HepG2 (cell line): Measurements from ENCODE around the gene P2RX3. TPM values are rescaled to one million over a fixed set of nuclear protein-coding genes. Genes with fewer than 3 reads are reported as not detected.

Experiments used
- ESRRA ChIP-seq: sonication (generic); formaldehyde crosslinking; IDR thresholded peaks from 2 replicates; pipeline ENCODE4 v1.5.1; 2020; ENCODE audit warnings: mild to moderate bottlenecking, low read depth, missing genetic modification reagents
- HMG20A ChIP-seq: IDR thresholded peaks from 2 replicates; pipeline ENCODE4 v1.6.1; 2016; ENCODE audit warnings: borderline replicate concordance
- HMGXB4 ChIP-seq, 2 experiments: sonication (generic) in 1 of 2; formaldehyde crosslinking in 1 of 2; IDR thresholded peaks; 2 replicates each; pipeline versions ENCODE4 v1.4.0 to v1.6.1; 2018 to 2020; ENCODE audit warnings: missing genetic modification reagents in 2 of 2, borderline replicate concordance in 1 of 2, low read depth in 1 of 2, mild to moderate bottlenecking in 1 of 2, missing biosample characterization in 1 of 2
- IRX3 ChIP-seq: sonication (generic); formaldehyde crosslinking; IDR thresholded peaks from 2 replicates; pipeline ENCODE4 v1.8.1; 2023; ENCODE audit warnings: mild to moderate bottlenecking, low read depth, missing genetic modification reagents, borderline replicate concordance
- MED13 ChIP-seq: sonication (generic); formaldehyde crosslinking; IDR thresholded peaks from 2 replicates; pipeline ENCODE4 v1.5.0; 2020; ENCODE audit warnings: missing genetic modification reagents
- NR3C1 ChIP-seq: sonication (generic); formaldehyde crosslinking; IDR thresholded peaks from 2 replicates; pipeline ENCODE4 v1.4.0; 2020; ENCODE audit warnings: missing genetic modification reagents
- POLR2AphosphoS5 ChIP-seq: IDR thresholded peaks from 2 replicates; pipeline ENCODE4 v1.6.1; 2012; ENCODE audit warnings: low read depth, low read length
- SIX4 ChIP-seq: sonication (generic); formaldehyde crosslinking; IDR thresholded peaks from 2 replicates; pipeline ENCODE4 v1.4.0; 2020; ENCODE audit warnings: missing genetic modification reagents
- SNAI1 ChIP-seq: sonication (generic); formaldehyde crosslinking; IDR thresholded peaks from 2 replicates; pipeline ENCODE4 v1.5.0; 2020; ENCODE audit warnings: mild to moderate bottlenecking, missing genetic modification reagents, borderline replicate concordance
- TP53 ChIP-seq: sonication (generic); formaldehyde crosslinking; conservative IDR thresholded peaks from 2 replicates; pipeline ENCODE4 v1.4.0; 2020; ENCODE audit warnings: missing genetic modification reagents
- ZBTB34 ChIP-seq: sonication (generic); formaldehyde crosslinking; IDR thresholded peaks from 2 replicates; pipeline ENCODE4 v1.8.0; 2022; ENCODE audit warnings: mild to moderate bottlenecking, missing genetic modification reagents
- ZFP41 ChIP-seq: sonication (generic); formaldehyde crosslinking; IDR thresholded peaks from 2 replicates; pipeline ENCODE4 v1.4.0; 2020; ENCODE audit warnings: mild to moderate bottlenecking, missing genetic modification reagents, borderline replicate concordance
- ZNF124 ChIP-seq: sonication (generic); formaldehyde crosslinking; IDR thresholded peaks from 2 replicates; pipeline ENCODE4 v1.4.0; 2020; ENCODE audit warnings: missing genetic modification reagents
- ZNF180 ChIP-seq: sonication (generic); formaldehyde crosslinking; IDR thresholded peaks from 2 replicates; pipeline ENCODE4 v1.4.0; 2020; ENCODE audit warnings: low read depth, missing genetic modification reagents, borderline replicate concordance
- ZNF329 ChIP-seq: sonication (generic); formaldehyde crosslinking; IDR thresholded peaks from 2 replicates; pipeline ENCODE4 v1.9.0; 2021; ENCODE audit warnings: low read depth, mild to moderate bottlenecking, missing genetic modification reagents
- ZNF33B ChIP-seq: sonication (generic); formaldehyde crosslinking; IDR thresholded peaks from 2 replicates; pipeline ENCODE4 v1.5.1; 2020; ENCODE audit warnings: mild to moderate bottlenecking, missing genetic modification reagents
- ZNF432 ChIP-seq: sonication (generic); formaldehyde crosslinking; IDR thresholded peaks from 2 replicates; pipeline ENCODE4 v1.5.0; 2020; ENCODE audit warnings: missing genetic modification reagents, mild to moderate bottlenecking, borderline replicate concordance
- ZNF446 ChIP-seq: sonication (generic); formaldehyde crosslinking; IDR thresholded peaks from 2 replicates; pipeline ENCODE4 v1.5.0; 2020; ENCODE audit warnings: mild to moderate bottlenecking, missing genetic modification reagents
- ZNF451 ChIP-seq: sonication (generic); formaldehyde crosslinking; IDR thresholded peaks from 2 replicates; pipeline ENCODE4 v1.5.0; 2020; ENCODE audit warnings: mild to moderate bottlenecking, missing genetic modification reagents
- ZNF672 ChIP-seq: sonication (generic); formaldehyde crosslinking; IDR thresholded peaks from 2 replicates; pipeline ENCODE4 v1.8.1; 2022; ENCODE audit warnings: missing genetic modification reagents
- ZNF710 ChIP-seq: sonication (generic); formaldehyde crosslinking; IDR thresholded peaks from 2 replicates; pipeline ENCODE4 v1.5.0; 2020; ENCODE audit warnings: mild to moderate bottlenecking, missing genetic modification reagents, borderline replicate concordance
- ZSCAN29 ChIP-seq: sonication (generic); formaldehyde crosslinking; conservative IDR thresholded peaks from 2 replicates; pipeline ENCODE4 v1.4.0; 2020; ENCODE audit warnings: mild to moderate bottlenecking, missing genetic modification reagents
- polyA plus RNA-seq, 8 experiments: library from polyadenylated mRNA; depleted of rRNA in 3 of 8; stranded (reverse) in 7 of 8; unstranded in 1 of 8; fragments of >200 nt; fragmentation: Illumina TruSeq in 4 of 8; extraction: Trizol in 4 of 8; gene quantifications; 2 replicates each; pipeline versions ENCODE4 v1.2.1 to v1.2.3, GENCODE V29; 2011 to 2016; ENCODE audit warnings: low read depth in 4 of 8, missing spikeins in 1 of 8, mixed read lengths in 1 of 8; ENCODE audit not compliant: insufficient read depth in 1 of 8
- total RNA-seq, 5 experiments: library from RNA; depleted of rRNA; stranded (reverse); fragments of >200 nt; fragmentation: Illumina TruSeq; extraction: Trizol; gene quantifications; 2 replicates each; pipeline ENCODE4 v1.2.3, GENCODE V29; 2016; ENCODE audit warnings: low read depth in 1 of 5
- TF ChIP-seq, protein P1 (sequence below): sonication (generic); formaldehyde crosslinking; IDR thresholded peaks from 2 replicates; pipeline ENCODE4 v1.4.0; 2020; ENCODE audit warnings: missing genetic modification reagents, mild to moderate bottlenecking, borderline replicate concordance

P2RX3 gene
- total and polyA plus RNA-seq, 2 of the 13 experiments (the other 11 are each of a cell fraction or from before 2014, with no cell fraction given): 0.08 TPM; not detected in 1

DNA sequence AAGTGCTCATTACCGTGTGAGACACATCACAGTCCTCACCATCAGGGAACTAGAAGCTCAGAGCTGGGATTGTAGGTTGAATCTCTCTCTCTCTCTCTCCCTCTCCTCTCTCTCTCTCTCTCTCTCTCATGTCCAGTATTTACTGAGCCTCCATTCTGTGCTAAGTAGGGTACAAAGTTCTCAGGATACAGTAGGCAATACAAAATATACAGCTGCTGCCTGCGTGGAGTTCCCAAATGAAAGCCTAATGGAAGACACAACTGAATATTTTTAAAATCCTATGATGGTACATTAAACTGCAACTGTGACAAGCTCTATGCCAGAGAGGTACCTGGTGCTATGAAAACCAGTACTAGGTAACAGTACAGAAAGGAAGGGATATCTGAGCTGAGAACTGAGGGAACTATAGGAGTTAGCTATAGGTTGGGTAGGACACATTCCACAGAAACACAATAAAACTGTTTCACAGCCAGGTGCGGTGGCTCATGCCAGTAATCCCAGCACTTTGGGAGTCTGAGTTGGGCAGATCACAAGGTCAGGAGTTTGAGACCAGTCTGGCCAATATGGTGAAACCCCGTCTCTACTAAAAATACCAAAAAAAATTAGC lies 61.9 kb downstream of the P2RX3 start (continued):
- TF ChIP-seq ZNF329 (CRISPR knock-in tag): no peak
- TF ChIP-seq SIX4 (CRISPR knock-in tag): no peak
- TF ChIP-seq ZBTB34: no peak
- TF ChIP-seq, protein P1, sequence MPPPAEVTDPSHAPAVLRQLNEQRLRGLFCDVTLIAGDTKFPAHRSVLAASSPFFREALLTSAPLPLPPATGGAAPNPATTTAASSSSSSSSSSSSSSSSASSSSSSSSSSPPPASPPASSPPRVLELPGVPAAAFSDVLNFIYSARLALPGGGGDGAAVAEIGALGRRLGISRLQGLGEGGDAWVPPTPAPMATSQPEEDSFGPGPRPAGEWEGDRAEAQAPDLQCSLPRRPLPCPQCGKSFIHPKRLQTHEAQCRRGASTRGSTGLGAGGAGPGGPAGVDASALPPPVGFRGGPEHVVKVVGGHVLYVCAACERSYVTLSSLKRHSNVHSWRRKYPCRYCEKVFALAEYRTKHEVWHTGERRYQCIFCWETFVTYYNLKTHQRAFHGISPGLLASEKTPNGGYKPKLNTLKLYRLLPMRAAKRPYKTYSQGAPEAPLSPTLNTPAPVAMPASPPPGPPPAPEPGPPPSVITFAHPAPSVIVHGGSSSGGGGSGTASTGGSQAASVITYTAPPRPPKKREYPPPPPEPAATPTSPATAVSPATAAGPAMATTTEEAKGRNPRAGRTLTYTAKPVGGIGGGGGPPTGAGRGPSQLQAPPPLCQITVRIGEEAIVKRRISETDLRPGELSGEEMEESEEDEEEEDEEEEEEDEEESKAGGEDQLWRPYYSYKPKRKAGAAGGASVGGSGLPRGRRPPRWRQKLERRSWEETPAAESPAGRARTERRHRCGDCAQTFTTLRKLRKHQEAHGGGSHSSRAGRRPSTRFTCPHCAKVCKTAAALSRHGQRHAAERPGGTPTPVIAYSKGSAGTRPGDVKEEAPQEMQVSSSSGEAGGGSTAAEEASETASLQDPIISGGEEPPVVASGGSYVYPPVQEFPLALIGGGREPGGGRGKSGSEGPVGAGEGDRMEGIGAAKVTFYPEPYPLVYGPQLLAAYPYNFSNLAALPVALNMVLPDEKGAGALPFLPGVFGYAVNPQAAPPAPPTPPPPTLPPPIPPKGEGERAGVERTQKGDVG (CRISPR knock-in tag): no peak
- TF ChIP-seq TP53 (CRISPR knock-in tag): no peak
- peak; percentile 92 for TF ChIP-seq ZNF710 (CRISPR knock-in tag)
- no peak for TF ChIP-seq POLR2AphosphoS5
- TF ChIP-seq ZNF451 (CRISPR knock-in tag): no peak
- TF ChIP-seq SNAI1 (CRISPR knock-in tag): no peak
- no peak for TF ChIP-seq IRX3 (CRISPR knock-in tag)
- no peak for TF ChIP-seq ESRRA (CRISPR knock-in tag)
- no peak for TF ChIP-seq ZNF33B (CRISPR knock-in tag)
- peak; percentile 29; the same call in 1 of the 2 replicates for TF ChIP-seq HMG20A (CRISPR knock-in tag)
- TF ChIP-seq ZNF432: no peak
- no peak for TF ChIP-seq ZNF446
- TF ChIP-seq ZNF672: no peak
- TF ChIP-seq ZSCAN29 (CRISPR knock-in tag): no peak; the same call in 1 of the 2 replicates
- TF ChIP-seq ZNF124 (CRISPR knock-in tag): no peak
- no peak for TF ChIP-seq MED13
- no peak for TF ChIP-seq HMGXB4 (CRISPR knock-in tag; IDR thresholded peaks at IDR 0.05; ENCODE audit: borderline replicate concordance in 1 of 2, low read depth in 1 of 2)
- TF ChIP-seq NR3C1: no peak
- no peak for TF ChIP-seq ZNF180 (CRISPR knock-in tag)
- no peak for TF ChIP-seq ZFP41
